GM19467 (cell line): ENCODE measurements around the gene HTT.
"Not testable (repeated sequence)": the region's sequence is repeated elsewhere in the genome, so short reads cannot be mapped to it uniquely, and the experiment has no call there.

Experiments used
- ATAC-seq: cut with Tn5 transposase; IDR thresholded peaks from one replicate; pipeline ENCODE4 v1.9.1; 2021; ENCODE audit warnings: mild to moderate bottlenecking, moderate library complexity; ENCODE audit not compliant: unreplicated experiment

Gene HTT

DNA sequence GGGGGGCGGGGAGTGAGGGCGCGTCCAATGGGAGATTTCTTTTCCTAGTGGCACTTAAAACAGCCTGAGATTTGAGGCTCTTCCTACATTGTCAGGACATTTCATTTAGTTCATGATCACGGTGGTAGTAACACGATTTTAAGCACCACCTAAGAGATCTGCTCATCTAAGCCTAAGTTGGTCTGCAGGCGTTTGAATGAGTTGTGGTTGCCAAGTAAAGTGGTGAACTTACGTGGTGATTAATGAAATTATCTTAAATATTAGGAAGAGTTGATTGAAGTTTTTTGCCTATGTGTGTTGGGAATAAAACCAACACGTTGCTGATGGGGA is 1.1 kb downstream of the HTT start:
- no peak for ATAC-seq

DNA sequence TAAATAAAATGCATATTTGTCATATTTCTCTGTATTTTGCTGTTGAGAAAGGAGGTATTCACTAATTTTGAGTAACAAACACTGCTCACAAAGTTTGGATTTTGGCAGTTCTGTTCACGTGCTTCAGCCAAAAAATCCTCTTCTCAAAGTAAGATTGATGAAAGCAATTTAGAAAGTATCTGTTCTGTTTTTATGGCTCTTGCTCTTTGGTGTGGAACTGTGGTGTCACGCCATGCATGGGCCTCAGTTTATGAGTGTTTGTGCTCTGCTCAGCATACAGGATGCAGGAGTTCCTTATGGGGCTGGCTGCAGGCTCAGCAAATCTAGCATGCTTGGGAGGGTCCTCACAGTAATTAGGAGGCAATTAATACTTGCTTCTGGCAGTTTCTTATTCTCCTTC is 3.3 kb downstream of the HTT start:
- ATAC-seq, result peak; percentile 36

DNA sequence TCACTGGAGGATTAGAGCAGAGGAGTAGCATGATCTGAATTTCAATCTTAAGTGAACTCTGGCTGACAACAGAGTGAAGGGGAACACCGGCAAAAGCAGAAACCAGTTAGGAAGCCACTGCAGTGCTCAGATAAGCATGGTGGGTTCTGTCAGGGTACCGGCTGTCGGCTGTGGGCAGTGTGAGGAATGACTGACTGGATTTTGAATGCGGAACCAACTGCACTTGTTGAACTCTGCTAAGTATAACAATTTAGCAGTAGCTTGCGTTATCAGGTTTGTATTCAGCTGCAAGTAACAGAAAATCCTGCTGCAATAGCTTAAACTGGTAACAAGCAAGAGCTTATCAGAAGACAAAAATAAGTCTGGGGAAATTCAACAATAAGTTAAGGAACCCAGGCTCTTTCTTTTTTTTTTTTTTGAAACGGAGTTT is 5.2 kb downstream of the HTT start:
- no peak for ATAC-seq

GRCh38 chr4:3082925-3083515 is 8.5 kb downstream of the HTT start:
- ATAC-seq, result no peak

- no peak for ATAC-seq
These were observed 9.3 kb downstream of the HTT start for GRCh38 chr4:3083732-3084131.

DNA sequence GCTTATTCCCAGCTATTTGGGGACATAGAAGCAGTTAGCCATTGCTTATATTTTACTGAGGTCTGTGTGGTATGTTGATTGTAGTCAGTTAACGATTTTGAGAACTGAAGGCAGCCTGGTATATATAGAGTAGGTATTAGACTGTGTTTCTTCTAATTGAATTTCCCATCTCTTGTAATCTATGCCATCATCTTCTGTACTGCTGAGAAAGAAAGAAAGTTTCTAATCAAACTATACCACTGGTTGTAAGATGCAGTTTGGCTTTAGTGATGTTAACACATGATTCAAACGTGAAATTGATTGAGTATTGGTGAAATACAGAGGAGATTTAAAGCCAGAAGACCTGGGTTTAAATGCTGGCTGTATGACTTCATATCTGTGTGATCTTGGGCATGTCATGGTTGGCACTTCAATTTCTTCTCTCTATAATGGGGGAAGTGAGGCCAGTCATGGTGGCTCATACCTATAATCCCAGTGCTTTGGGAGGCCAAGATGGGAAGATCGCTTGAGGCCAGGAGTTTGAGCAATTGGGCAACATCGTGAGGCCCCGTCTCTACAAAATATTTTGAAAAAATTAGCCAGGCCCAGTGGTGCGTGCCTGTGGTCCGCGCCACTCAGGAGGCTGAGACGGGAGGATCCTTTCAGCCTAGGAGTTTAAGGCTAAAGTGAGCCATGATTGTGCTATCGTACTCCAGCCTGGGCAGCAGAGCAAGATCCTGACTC is 11.6 kb downstream of the HTT start:
- ATAC-seq, result no peak

DNA sequence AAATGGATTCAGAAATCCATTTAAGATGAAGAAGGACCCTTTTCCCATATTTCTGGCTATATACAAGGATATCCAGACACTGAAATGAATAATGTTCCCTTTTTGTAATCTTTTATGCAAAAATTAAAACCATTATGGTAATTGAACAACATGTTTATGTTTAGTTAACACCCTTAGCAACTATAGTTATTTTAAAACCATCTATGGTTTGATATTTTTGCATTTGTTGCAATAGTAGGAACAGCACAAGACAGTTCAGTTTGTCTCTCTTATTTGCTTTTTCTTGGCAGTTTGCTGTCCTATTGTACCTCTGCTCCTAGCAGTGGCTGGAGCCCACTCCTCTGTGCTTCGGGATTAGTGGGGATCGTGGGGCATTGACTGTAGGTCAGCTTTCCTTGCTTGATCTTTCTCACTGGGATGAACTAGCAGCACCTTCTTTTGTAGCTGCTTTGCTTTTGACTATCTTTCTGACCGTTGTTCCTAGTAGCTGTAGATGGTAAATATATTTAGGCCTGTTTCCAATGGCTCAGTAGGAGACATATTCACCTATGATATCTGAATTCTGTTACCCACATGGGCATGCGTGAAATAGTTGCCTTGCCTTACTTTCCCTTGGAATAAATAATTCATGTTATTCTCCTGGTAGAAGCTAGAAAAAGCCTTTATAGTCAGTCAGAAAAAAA is 12.8 kb downstream of the HTT start:
- no peak for ATAC-seq

DNA sequence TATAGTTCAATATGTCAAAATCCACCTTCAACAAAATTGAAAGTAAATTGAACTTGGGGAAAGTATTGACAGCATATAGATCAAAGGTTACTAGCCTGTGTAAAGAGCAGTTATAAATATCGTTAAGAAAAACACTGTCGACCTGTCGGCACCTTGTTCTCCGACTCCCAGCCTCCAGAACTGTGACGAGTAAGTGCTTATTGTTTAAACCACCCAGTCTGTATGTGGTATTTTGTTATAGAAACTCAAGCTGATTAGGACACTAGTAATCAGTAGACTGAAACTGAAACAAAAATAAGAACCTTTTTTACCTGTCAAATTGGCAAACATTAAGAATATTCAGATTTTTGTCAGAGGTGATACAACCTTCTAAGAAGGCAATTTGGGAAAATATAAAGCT is 17.0 kb downstream of the HTT start:
- ATAC-seq, result no peak

GRCh38 chr4:3094701-3095100 is 20.2 kb downstream of the HTT start:
- ATAC-seq, result not testable (repeated sequence)

DNA sequence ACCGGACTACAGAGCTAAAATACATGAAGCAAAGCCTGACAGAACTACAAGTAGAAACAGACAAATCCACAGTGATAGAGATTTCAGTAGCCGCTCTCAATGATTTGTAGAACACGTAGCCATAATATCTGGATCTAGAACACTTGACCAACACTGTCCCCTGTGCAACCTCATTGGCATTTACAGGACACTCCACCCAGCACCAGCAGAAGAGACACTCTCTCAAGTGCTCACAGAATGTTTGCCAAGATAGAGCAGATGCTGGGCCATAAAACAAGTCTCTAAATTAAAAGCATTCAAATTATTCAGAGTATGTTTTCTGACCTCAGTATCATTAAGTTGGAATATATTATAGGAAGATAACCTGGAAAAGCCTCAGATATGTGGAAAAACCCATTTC is 21.7 kb downstream of the HTT start:
- ATAC-seq, result no peak

DNA sequence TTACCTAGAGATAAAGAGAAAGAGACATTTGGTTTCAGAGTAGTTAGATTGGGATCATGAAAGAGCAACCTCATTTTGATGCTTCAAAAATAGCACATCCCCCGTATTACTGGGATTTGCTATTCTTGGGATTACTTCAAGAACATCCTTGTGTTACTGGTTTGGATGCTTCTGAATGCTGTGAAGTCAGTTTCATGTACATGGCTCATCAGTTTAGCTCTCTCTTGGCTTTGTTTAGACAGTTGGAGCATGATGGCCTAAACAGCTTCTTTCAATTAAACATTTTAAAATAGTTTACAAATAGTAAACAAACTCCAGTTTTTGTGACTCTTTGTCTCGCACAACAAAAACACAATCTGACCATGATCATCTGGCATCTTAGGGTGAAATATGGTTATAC is 23.9 kb downstream of the HTT start:
- ATAC-seq, result no peak

GRCh38 chr4:3106339-3107186 is 32.1 kb downstream of the HTT start:
- ATAC-seq, result peak; percentile 81

- ATAC-seq, result no peak
These were observed 32.8 kb downstream of the HTT start for GRCh38 chr4:3107271-3107670.

DNA sequence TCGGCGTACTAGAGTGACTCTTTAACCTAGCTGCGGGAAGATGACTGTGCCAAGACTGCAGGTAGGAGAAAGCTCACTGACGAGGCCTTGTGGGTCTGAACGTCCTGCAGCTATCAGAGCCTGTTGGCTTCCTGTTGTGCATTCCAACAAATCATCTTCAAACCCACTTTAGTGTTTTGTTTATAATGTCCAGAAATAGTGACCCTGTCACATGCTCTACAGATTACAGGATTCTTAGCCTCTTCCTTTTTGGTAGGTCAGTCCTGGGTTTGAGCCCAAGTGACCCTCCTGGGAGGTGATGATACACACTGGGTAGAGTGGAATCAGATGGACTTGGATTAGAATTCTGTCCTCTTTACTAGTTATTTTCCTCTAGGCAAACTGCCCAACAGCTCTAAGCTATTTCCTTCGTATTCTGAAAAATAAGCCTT is 33.2 kb downstream of the HTT start:
- no peak for ATAC-seq

DNA sequence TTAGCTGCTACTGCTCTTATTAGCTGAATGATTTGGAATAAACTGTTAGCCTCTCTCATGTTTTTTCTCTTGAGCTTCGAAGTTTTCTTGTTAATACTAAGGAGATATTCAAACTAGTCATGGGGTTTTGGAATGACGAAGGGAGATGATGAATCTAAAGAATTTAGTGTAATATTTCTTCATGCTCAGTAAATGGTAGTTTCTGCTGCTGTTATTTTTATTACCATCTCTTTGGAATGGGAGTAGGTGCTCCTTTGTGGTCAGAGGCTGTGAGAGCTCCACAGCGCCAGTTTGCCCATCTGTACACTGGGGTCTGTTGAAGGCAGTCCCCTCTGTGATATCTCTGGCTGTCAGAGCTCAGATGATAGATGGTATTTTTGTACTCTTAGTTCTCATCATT is 33.7 kb downstream of the HTT start:
- ATAC-seq, result no peak

GRCh38 chr4:3111461-3111860 is 37.0 kb downstream of the HTT start:
- ATAC-seq, result no peak

- no peak for ATAC-seq
These were observed 37.7 kb downstream of the HTT start for GRCh38 chr4:3112201-3112600.

DNA sequence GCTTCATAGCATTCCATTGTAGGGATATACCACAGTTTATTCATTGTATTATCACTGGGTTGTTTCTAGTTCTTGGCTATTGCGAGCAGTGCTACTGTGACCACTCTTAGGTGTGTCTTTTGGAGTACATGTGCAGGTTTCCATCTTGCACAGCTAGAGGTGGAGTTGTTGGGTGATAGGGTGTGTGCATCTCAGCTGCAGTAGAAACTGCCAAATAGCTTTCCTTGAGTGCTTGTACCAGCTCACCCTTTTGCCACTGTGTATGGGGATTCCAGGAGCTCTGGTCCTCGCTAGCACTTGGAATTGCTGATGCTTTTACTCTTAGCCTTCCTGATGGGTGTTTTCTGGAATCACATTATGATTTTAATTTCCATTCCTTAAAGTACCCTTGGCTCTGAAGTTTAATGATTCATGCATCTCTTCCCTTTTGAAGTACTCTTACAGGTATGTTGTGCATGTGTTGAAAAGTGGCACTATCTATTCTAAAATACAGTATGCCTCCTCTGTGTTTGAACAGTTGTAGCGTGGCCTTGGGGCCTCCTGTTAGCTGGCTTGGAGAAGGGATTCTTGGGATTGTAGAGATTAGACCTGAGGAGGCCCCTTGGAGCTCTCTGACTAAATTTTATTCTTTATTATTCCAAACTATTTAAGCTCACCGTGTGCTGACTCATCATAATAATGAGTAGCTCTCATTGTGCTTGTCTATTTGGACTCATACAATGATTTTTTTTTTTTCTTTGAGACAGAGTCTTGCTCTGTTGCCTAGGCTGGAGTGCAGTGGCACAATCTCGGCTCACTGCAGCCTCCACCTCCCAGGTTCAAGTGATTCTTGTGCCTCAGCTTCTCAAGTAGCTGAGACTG is 38.4 kb downstream of the HTT start:
- ATAC-seq, result no peak

GRCh38 chr4:3114377-3114776 is 39.9 kb downstream of the HTT start:
- no peak for ATAC-seq

DNA sequence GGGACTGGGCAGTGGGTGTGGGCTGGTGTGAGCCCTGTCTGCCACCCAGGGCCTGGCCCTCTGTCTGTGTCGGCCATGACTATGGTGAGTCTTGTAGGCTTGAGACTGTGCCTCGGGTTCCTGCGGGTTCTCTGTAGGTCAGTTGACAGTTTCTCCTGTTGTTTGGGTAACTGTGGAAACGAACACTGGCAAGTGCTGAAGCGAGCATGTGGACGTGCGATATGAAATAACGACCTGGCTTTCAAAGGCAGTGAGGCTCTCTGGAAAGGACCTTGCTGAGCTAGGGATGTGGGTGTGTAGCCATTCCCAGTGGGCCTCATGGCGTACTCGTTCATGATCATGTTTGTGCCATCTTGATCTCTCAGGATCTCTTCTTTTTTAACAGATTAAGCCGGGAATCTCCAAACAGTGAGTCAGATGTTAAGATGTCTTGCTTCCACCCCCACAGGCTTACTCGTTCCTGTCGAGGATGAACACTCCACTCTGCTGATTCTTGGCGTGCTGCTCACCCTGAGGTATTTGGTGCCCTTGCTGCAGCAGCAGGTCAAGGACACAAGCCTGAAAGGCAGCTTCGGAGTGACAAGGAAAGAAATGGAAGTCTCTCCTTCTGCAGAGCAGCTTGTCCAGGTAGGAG is 41.3 kb downstream of the HTT start:
- ATAC-seq, result no peak
